ENCODE measurements around the gene PRDM15.

The PRDM15 gene

DNA sequence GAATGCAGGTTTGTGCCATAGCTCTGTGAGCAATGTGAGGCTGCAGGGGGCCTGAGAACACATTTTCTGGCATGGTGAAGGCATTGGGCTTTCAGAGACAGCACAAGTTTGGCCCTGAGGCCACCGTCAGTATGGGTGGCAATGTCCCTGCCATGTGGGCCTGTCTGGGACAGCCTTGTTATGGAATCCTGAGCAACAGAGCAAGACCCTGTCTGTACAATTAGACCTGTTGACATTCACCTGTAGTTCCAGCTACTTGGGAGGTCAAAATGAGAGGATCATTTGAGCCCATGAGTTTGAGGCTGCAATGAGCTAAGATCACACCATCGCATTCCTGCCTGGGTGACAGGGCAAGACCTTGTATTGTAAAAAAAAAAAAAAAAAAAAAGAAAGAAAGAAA is 35.6 kb downstream of the PRDM15 start:
- DNase-seq = no peak

DNA sequence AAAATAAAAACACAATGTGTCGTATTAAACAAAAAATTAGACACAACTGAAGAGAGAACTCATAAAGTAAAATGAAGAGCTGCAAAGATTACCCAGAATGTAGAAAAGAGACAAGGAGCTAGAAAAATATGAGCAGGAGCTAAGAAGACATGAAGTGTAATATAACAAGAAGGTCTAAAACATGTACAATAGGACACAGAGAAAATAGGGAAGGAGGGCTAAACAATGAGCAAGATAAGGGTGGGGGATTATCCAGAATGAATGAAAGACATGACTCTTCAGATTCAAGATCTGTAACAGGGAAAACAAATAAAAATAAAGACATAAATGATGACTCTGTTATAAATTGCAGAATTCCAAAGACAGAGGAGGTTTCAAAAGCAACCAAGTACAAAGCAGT is 38.3 kb downstream of the PRDM15 start:
- no peak for DNase-seq

DNA sequence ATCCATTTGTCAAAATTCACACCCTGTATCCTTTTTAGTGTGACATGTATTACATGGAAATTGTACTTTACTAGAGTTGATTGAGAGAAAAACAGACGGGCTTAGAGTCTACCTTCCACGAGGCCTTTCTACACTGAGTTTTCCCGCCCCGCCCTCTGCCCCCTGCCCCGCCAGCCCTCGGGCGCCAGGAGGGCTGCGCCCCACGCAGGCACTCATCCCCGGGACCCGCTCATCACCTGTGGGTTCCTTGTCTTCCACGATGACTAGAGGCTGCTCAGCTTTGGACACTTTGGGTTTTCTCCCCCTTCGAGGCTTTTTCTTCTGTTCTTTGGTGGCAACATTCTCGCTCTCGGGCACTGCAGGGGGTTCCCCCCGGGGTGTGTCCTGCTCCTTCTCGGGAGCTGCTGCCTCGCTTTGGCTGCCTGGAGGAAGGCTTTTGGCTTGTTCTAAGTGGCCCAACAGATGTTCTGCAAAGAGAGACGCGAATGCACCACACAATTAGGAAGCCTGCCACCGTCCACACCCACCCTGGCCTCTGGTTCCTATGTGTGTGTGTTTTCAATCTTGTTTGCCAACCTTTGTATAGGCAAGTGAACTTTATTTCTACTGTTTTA is 39.6 kb downstream of the PRDM15 start:
- DNase-seq = no peak

GRCh38 chr21:41837756-41838297 is 41.3 kb downstream of the PRDM15 start:
- DNase-seq = no peak

GRCh38 chr21:41836166-41837015 is 42.8 kb downstream of the PRDM15 start:
- DNase-seq = no peak

DNA sequence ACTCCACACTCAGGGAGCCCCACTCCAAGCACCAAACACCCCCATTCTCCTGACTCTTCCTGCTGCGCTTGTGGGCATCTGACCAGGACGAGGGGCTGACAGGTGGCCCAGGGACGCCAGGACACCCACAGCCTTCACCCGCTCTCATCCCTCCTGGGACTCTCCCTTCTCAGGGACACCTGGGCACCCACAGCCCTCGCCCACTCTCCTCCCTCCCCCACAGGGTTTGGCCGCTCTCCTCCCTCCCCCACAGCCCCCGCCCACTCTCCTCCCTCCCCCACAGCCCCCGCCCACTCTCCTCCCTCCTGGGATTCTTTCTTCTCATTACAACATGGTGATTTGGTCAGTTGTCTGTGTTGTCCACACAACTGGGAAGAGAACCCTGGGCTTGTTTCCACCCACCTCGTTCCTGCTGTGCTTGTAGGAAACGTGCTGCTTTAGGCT is 43.4 kb downstream of the PRDM15 start:
- DNase-seq = no peak

DNA sequence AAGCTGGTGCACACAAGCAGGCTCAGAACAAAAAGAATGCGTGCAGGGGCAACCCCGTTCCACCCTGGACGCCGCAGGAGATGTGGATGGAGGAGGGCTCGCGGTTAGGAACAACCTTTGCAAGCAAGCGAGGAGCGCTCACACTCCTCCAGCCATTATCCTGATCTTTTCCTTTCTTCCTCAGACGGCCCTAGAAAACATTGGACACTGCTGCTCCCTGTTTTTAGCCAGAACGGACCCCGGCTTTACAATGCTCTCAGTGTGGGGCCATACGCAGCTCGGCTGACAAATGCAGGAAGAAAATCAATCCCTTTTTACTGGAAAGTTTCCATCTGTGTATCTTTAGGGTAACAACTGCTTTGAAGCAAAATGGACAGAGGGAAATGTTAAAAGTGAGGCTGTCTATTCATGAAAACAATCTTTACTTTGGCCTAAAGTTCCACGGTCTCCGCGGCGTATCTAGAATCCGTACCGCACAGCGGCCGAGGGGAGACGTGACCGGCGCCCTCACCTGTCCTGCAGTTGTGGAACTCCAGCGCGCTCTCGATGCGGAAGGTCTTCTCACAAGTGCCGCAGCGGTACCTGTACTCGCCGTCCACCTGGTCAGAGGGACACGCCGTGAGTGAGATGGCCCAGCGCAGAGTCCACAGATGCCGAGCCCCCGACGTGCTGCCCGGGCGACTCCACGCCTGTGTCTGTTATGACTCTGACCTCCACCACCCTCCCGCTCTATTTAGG is 44.0 kb downstream of the PRDM15 start:
- no peak for DNase-seq

DNA sequence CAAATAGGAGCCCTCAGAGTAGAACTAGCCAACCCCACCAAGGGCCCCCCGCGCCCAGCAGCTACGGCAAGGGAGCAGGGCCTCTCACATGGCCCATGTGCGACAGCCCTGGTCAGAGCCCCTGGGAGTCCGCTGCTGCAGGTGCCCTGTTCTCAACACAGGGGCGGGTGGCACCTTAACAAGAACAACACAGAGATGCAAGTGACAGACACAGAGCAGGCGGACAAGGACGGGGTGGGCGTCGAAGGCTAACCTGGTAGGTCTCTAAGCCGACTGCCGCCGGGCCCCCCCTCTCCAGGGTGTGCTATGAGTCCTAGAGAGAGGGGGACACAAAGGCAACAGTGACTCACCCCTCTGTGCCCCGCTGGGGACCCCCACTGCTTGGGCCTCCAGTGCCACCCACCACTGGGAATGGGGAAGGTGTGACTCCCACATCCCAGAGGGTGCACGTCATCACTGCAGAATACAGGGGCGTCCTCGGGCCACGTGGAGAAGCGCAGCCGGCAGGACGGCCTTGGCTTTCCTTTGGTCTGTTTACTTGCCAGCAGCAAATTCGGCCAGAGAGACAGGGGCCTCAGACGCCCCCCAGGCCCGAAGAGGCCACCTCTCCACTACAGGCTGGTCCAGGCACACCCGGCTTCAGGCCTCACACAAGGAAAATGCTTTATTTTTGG is 44.8 kb downstream of the PRDM15 start:
- DNase-seq = no peak

GRCh38 chr21:41833497-41834115 is 45.5 kb downstream of the PRDM15 start:
- no peak for DNase-seq

DNA sequence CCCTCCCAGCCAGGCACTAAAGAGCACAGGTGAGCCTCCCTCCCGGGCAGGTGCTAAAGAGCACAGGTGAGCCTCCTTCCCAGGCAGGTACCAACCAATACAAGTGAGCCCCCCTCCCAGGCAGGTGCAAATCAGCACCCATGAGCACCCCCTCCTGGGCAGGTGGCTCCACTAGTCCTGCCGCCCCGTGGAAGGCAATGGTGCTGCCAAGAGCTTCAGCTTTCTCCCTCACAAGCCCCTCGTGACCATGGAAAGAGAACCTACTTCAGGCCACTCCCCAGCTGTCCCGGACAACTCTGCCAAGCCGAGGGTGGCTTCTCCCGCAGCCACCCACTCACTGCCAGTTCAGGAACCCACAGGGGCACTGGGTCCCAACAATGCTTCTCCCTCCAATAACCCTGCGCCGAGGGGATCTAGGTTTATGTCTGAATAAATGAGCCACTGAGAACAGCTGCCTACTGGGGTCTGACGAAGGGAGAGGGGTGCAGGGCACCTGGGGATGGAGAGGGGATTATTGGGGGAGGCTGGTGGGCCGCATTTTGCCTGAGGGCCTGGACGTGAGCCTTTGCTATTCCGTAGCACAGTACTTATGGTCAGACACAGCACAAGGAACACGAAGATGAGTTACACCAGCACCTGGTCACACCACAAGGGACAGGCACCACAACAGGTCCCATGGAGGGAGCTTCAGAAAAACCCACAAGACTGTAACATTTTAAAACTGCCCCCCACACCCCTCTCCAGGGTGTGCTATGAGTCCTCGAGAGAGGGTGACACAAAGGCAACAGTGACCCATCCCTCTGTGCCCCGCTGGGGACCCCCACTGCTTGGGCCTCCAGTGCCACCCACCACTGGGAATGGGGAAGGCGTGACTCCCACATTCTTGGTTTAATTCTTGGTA is 46.3 kb downstream of the PRDM15 start:
- DNase-seq = no peak

GRCh38 chr21:41831866-41832595 is 47.1 kb downstream of the PRDM15 start:
- DNase-seq = no peak

DNA sequence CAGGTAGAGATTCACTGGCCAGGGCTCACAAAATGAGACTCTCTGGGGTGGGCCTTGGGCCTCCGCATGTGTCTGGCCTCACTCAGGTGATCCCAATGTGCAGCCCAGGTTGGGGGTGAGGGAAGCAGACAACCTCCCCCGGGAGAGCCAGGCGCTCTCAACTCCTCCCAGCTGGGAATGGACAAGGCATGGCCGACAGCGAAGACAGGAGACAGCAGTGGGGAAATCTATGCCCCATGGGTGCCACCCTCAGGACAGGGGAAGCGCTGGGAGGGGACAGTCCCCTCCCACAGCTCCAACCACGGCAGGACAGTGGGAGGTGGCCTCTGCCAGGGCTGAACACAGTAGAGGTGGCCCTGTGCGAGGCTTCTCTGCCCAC is 47.7 kb downstream of the PRDM15 start:
- DNase-seq = no peak

- DNase-seq = no peak
Observed at GRCh38 chr21:41830764-41831452, 48.2 kb downstream of the PRDM15 start.

GRCh38 chr21:41830145-41830707 is 48.9 kb downstream of the PRDM15 start:
- no peak for DNase-seq

DNA sequence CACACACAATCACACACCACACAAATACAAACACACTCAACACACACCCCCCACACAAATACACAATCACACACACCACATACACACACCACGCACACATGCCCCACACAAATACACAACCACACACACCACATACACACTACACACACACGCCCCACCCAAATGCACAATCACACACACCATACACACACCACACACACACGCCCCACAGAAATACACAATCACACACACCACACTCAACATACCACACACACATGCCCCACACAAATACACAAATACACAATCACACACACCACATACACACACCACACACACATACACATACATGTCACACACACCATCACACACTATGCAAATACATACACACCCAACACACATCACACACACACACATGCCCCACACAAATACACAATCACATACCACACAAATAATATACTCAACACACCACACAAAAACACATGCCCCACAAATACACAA is 50.2 kb downstream of the PRDM15 start:
- DNase-seq = no peak

DNA sequence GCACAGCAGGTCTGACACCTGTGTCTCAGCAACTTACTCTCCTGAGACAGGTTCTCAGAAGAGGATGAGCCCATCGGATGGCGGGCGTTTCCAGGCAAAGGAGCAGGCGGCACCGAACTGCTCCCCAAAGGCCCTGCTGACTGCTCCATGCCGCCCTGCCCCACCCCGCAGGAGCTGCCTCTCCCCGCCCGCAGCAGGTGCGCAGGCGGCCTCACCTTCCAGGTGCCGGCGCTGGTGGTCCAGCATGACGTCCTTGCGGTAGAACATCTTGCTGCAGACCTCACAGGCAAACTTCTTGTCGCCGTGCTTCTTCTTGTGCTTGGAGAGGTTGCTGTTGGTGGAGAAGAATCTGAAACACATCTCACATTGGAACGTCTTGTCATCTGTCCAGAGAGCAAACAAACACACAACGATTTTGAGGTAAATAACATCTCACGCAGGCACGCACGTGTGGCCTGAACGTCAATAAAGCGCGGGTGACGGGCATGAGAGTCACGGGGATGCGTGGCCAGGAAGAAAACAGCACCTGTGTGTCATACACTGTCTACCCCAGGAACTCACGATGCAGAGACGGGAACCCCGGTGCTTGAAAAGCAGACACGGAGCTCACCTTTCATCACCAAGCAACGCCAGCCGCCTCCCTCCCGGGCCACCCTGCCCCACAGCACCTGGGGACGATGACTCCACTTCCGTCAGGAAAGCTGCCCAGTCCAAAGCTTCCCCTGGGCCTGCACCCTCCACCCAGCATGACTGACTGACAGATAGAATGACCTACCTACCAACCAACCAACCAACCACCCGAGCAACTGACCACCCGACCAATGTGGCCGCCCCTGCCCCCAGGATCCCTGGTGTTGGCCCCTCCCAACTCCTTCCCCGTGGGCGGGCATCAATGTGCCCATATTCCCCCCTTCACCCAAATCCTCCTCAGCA is 50.9 kb downstream of the PRDM15 start:
- DNase-seq = no peak

DNA sequence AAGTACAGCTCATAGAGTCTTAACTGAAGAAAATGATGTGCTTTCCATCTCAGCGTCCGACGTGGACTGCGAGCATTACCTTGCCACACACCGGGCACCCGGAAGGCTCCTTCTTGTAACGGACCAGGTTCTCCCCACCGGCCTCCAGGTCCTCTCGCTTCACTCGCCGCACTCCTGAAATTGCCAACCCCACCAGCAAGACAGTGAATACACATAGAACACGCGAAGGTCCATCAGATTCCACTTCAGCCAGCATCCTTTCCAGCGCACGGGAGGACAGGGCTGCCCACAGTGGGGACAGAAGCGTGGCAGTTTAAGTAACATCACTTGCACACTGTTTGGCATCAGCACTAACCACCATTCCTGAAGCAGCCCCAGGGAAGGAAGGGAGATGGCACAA is 53.3 kb downstream of the PRDM15 start:
- no peak for DNase-seq
